Right atrium auricular region (tissue), 2 donors: ENCODE results near the gene VSTM5. TPM values are rescaled to one million over a fixed set of nuclear protein-coding genes. Genes with fewer than 3 reads are reported as not detected.
"Not testable (repeated sequence)": the region's sequence is repeated elsewhere in the genome, so short reads cannot be mapped to it uniquely, and the experiment has no call there.

ENCODE experiments used
- DNase-seq: peaks from one replicate; pipeline ENCODE4 v3.0.0-alpha.2; 2019; ENCODE audit warnings: low spot score
- H3K27ac ChIP-seq, 2 donors: fragments of 200-600 bp; sonication (generic); 1 replicate in 1 of 2; 2 replicates in 1 of 2; pipeline ENCODE4 v1.5.1; 2016 to 2019
- H3K27me3 ChIP-seq, 2 donors: fragments of 200-600 bp; sonication (generic); one replicate each; pipeline versions ENCODE4 v1.5.1 to v1.6.0; 2017 to 2019
- H3K36me3 ChIP-seq: fragments of 200-600 bp; sonication (generic); one replicate; pipeline ENCODE4 v1.5.1; 2016
- H3K4me1 ChIP-seq, 2 donors: fragments of 200-600 bp; sonication (generic); one replicate each; pipeline versions ENCODE4 v1.5.1 to v1.6.0; 2017 to 2019
- H3K4me3 ChIP-seq, 2 donors: fragments of 200-600 bp; sonication (generic); 1 replicate in 1 of 2; 2 replicates in 1 of 2; pipeline ENCODE4 v1.5.1; 2017 to 2019; ENCODE audit warnings: mild to moderate bottlenecking in 1 of 2, moderate library complexity in 1 of 2
- H3K9me3 ChIP-seq, 2 donors: fragments of 200-600 bp; sonication (generic); one replicate each; pipeline ENCODE4 v1.5.1; 2019
- total RNA-seq, 2 donors: library from RNA; depleted of rRNA; stranded (reverse); fragments of >200 nt; gene quantifications; one replicate each; pipeline ENCODE4 v1.1.0, GENCODE V29; 2016
- TF ChIP-seq, protein P1 (sequence below), 2 donors: fragments of 200-600 bp; sonication (generic); IDR thresholded peaks; one replicate each; pipeline ENCODE4 v1.5.1; 2019; ENCODE audit warnings: antibody characterized with exemption in 2 of 2

The VSTM5 gene
- total RNA-seq, 2 donors from 2014 or later, result not detected

DNA sequence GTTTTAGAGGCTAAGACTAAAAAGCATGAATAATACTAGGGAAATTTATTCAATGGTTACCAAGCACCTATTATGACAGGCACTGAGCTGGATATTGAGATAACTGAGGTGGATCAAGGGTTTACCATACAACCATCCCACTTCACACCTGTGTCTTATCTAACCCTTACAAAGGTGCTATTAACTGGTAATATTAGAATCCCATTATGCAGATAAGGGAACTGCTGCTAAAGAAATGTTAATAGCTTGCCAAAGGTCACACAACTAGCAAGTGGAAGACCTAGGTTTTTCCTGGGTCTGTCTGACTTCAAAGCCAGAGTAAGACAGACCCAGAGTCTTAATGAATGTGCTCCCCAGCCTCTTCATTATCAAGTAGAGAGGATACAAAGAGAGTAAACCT is 21.1 kb upstream of the VSTM5 start:
- H3K36me3 ChIP-seq, result no peaks in the 10 kb centered on the region
- H3K27ac ChIP-seq, result no peak overlapping the region
- TF ChIP-seq, protein P1, sequence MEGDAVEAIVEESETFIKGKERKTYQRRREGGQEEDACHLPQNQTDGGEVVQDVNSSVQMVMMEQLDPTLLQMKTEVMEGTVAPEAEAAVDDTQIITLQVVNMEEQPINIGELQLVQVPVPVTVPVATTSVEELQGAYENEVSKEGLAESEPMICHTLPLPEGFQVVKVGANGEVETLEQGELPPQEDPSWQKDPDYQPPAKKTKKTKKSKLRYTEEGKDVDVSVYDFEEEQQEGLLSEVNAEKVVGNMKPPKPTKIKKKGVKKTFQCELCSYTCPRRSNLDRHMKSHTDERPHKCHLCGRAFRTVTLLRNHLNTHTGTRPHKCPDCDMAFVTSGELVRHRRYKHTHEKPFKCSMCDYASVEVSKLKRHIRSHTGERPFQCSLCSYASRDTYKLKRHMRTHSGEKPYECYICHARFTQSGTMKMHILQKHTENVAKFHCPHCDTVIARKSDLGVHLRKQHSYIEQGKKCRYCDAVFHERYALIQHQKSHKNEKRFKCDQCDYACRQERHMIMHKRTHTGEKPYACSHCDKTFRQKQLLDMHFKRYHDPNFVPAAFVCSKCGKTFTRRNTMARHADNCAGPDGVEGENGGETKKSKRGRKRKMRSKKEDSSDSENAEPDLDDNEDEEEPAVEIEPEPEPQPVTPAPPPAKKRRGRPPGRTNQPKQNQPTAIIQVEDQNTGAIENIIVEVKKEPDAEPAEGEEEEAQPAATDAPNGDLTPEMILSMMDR (IDR thresholded peaks at IDR 0.05), result no peak
- no peaks in the 10 kb centered on the region for H3K27me3 ChIP-seq
- no peak for DNase-seq
- no peaks in the 10 kb centered on the region for H3K9me3 ChIP-seq
- no peaks in the 10 kb centered on the region for H3K4me1 ChIP-seq
- no peak overlapping the region for H3K4me3 ChIP-seq

- Histone ChIP-seq H3K4me1 (no peaks in the 10 kb centered on the region), H3K4me3 (no peak overlapping the region), H3K27ac (no peak overlapping the region), H3K9me3 (no peaks in the 10 kb centered on the region), H3K36me3 (no peaks in the 10 kb centered on the region), H3K27me3 (no peaks in the 10 kb centered on the region)
- TF ChIP-seq, protein P1 (IDR thresholded peaks at IDR 0.05), result no peak
- DNase-seq, result no peak
Observed at GRCh38 chr11:93870616-93871015, 20.2 kb upstream of the VSTM5 start.

DNA sequence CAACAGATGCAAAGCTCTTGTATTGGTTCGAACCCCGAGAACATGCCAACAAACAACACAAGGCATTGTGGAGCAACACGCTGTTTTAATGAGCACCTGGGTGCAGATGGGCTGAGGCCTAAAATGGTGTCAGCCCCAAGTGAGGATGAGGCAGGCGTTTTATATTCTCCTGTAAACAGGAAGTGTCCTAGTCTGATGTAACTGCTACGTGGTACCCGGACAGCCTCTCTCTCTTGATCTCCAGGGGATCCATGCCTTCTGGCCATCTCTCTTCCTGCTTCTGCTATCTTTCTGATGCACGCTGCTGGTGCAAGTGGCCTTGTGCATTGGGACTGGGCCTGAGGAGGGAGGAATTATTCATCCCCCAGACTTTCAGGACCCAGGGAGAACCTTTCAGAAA is 19.4 kb upstream of the VSTM5 start:
- Histone ChIP-seq H3K27ac (no peak overlapping the region), H3K4me3 (no peak overlapping the region), H3K4me1 (no peaks in the 10 kb centered on the region), H3K9me3 (no peaks in the 10 kb centered on the region), H3K27me3 (no peaks in the 10 kb centered on the region), H3K36me3 (no peaks in the 10 kb centered on the region)
- TF ChIP-seq, protein P1 (IDR thresholded peaks at IDR 0.05), result no peak
- no peak for DNase-seq

- not testable (repeated sequence) for H3K4me3 ChIP-seq, H3K9me3 ChIP-seq, H3K36me3 ChIP-seq, H3K27ac ChIP-seq, H3K27me3 ChIP-seq, DNase-seq, H3K4me1 ChIP-seq
Observed at GRCh38 chr11:93868404-93868803, 18.0 kb upstream of the VSTM5 start.

DNA sequence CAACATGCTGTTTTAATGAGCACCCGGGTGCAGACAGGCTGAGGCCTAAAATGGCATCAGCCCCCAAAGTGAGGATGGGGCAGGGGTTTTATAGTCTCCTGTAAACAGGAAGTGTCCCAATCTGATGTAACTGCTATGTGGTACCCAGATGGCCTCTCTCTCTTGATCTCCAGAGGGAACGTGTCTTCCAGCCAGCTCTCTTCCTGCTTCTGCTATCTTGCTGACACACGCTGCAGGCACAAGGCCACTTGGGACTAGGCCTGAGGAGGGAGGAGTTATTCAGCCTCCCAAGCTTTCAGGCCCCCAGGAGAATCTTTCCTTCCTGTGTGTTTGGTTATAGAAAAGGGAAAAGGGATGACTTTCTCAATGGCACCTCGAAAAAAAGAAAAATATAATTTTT is 11.4 kb upstream of the VSTM5 start:
- no peaks in the 10 kb centered on the region for H3K27me3 ChIP-seq
- H3K36me3 ChIP-seq, result no peaks in the 10 kb centered on the region
- H3K4me1 ChIP-seq, result peaks cover 0 to 17% of the 10 kb centered on the region in 2 donors
- DNase-seq, result peak; percentile 65
- H3K9me3 ChIP-seq, result no peaks in the 10 kb centered on the region
- no peak overlapping the region for H3K27ac ChIP-seq
- H3K4me3 ChIP-seq, result no peak overlapping the region
- TF ChIP-seq, protein P1 (IDR thresholded peaks at IDR 0.05), result no peak

GRCh38 chr11:93858121-93858775 is 7.8 kb upstream of the VSTM5 start:
- Histone ChIP-seq H3K9me3 (no peaks in the 10 kb centered on the region), H3K4me3 (no peak overlapping the region), H3K36me3 (no peaks in the 10 kb centered on the region), H3K27me3 (no peaks in the 10 kb centered on the region), H3K27ac (no peak overlapping the region), H3K4me1 (peaks cover 0 to 17% of the 10 kb centered on the region in 2 donors)
- peak; percentile 38 for DNase-seq
- TF ChIP-seq, protein P1 (IDR thresholded peaks at IDR 0.05), result no peak
